ENCODE measurements around the gene PTPN22.

PTPN22 gene

GRCh38 chr1:113912594-113913311, 41.2 kb upstream of the PTPN22 start:
- no peak overlapping the region for H3K4me3 ChIP-seq (ENCODE audit: low read depth, low read length)
- no peak for TF ChIP-seq CTCF (IDR thresholded peaks at IDR 0.05; ENCODE audit: low read depth, low read length, missing control alignments)
- DNase-seq (ENCODE audit: low read depth): no peak

GRCh38 chr1:113905435-113905861, 33.9 kb upstream of the PTPN22 start:
- no peak for DNase-seq (ENCODE audit: low read depth)
- peak overlapping the region; percentile 95 for H3K4me3 ChIP-seq (ENCODE audit: low read depth, low read length)
- no peak for TF ChIP-seq CTCF (IDR thresholded peaks at IDR 0.05; ENCODE audit: low read depth, low read length, missing control alignments)

GRCh38 chr1:113904674-113905434, 33.3 kb upstream of the PTPN22 start, which contains the start of the genes AP4B1 and DCLRE1B:
AP4B1 (minus strand) TSS chr1:113904799; CDS start chr1:113904717, 82 bp downstream.
DCLRE1B (plus strand) TSS chr1:113905326; CDS start chr1:113905587, 261 bp downstream.
- peak; percentile 99 for DNase-seq (ENCODE audit: low read depth)
- TF ChIP-seq CTCF (IDR thresholded peaks at IDR 0.05; ENCODE audit: low read depth, low read length, missing control alignments): peak; percentile 66

GRCh38 chr1:113904293-113904673, 32.8 kb upstream of the PTPN22 start:
- DNase-seq (ENCODE audit: low read depth): peak; percentile 38
- TF ChIP-seq CTCF (IDR thresholded peaks at IDR 0.05; ENCODE audit: low read depth, low read length, missing control alignments): no peak
- H3K4me3 ChIP-seq (ENCODE audit: low read depth, low read length): peak overlapping the region; percentile 95

More at GRCh38 chr1:113904674-113905434, 33.3 kb upstream of the PTPN22 start, which contains the start of the genes AP4B1 and DCLRE1B:
- H3K4me3 ChIP-seq (ENCODE audit: low read depth, low read length): peak within 1 kb of the TSS; percentile 95

GRCh38 chr1:113903501-113904292, 32.2 kb upstream of the PTPN22 start:
- peak overlapping the region; percentile 95 for H3K4me3 ChIP-seq (ENCODE audit: low read depth, low read length)
- no peak for DNase-seq (ENCODE audit: low read depth)
- TF ChIP-seq CTCF (IDR thresholded peaks at IDR 0.05; ENCODE audit: low read depth, low read length, missing control alignments): no peak

GRCh38 chr1:113901191-113901590, 29.7 kb upstream of the PTPN22 start:
- no peak for TF ChIP-seq CTCF (IDR thresholded peaks at IDR 0.05; ENCODE audit: low read depth, low read length, missing control alignments)
- no peak overlapping the region for H3K4me3 ChIP-seq (ENCODE audit: low read depth, low read length)

More at GRCh38 chr1:113901191-113901590, 29.7 kb upstream of the PTPN22 start:
- no peak for DNase-seq (ENCODE audit: low read depth)

Measured in GM12864 (cell line).